MM.1S (cell line): ENCODE results near the gene UNC13A.

ENCODE experiments used
- EZH2phosphoT487 ChIP-seq: fragments of 300-600 bp; sonication (generic); IDR thresholded peaks from 2 replicates; pipeline ENCODE4 v1.6.1; 2018; ENCODE audit warnings: antibody characterized with exemption, low read length
- TF ChIP-seq, protein P1 (sequence below): fragments of 300-600 bp; sonication (generic); IDR thresholded peaks from 2 replicates; pipeline ENCODE4 v1.5.1; 2016; ENCODE audit warnings: antibody characterized with exemption, low read length, mixed read lengths

DNA sequence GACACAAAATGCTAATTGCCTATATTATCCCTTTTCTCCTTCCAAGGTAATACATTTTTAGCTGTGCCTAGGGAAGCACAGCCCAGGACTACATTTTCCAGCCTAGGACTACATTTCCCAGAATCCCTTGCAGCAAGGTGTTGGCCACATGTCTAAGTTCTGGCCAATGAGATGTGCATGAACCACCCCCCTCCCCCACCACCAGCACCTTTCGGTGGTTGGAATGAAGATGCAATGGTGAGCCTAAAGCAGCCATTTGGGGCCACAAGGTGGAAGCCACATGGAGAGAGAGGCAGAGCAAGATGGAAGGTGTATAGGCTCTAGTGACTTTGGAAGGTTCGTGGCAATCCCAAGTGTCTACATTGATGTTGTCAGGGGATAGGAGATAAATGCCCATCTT lies 16.2 kb downstream of the UNC13A start:
- TF ChIP-seq, protein P1, sequence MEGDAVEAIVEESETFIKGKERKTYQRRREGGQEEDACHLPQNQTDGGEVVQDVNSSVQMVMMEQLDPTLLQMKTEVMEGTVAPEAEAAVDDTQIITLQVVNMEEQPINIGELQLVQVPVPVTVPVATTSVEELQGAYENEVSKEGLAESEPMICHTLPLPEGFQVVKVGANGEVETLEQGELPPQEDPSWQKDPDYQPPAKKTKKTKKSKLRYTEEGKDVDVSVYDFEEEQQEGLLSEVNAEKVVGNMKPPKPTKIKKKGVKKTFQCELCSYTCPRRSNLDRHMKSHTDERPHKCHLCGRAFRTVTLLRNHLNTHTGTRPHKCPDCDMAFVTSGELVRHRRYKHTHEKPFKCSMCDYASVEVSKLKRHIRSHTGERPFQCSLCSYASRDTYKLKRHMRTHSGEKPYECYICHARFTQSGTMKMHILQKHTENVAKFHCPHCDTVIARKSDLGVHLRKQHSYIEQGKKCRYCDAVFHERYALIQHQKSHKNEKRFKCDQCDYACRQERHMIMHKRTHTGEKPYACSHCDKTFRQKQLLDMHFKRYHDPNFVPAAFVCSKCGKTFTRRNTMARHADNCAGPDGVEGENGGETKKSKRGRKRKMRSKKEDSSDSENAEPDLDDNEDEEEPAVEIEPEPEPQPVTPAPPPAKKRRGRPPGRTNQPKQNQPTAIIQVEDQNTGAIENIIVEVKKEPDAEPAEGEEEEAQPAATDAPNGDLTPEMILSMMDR: no peak
- TF ChIP-seq EZH2phosphoT487: no peak
